SK-N-MC (cell line): ENCODE data around the gene KCNJ16.

ENCODE experiments used
- EZH2 ChIP-seq: fragments of 200-600 bp; sonication (generic); IDR thresholded peaks from one replicate; pipeline ENCODE4 v1.6.1; 2017; ENCODE audit warnings: antibody characterized with exemption
- POLR2AphosphoS5 ChIP-seq: IDR thresholded peaks from 2 replicates; pipeline ENCODE4 v1.6.1; 2012; ENCODE audit warnings: mild to moderate bottlenecking, low read depth, low read length, borderline replicate concordance

DNA sequence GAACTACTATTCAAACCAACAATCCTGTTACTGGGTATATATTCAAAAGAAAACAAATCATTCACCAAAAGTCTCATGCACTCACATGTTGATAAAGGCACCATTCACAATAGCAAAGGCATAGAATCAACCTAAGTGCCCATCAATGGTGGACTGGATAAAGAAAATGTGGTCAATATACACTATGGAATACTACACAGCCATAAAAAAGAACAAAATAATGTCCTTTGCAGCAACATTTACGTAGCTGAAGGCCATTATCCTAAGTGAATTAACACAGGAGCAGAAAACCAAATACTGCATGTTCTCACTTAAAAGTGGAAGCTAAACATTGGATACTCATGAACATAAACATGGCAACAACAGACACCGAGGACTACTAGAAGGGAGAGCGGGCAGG lies 41.9 kb downstream of the KCNJ16 start:
- TF ChIP-seq POLR2AphosphoS5, result no peak
- no peak for TF ChIP-seq EZH2
